SK-N-SH treated with all-trans-retinoic acid at 6 μM for 48 hours (cell line): ENCODE measurements around the gene SLC26A2.

Experiments used
- ARNTL ChIP-seq: fragments of 450-650 bp; formaldehyde crosslinking; IDR thresholded peaks from 2 replicates; pipeline ENCODE4 v1.5.0; 2020; ENCODE audit warnings: low read depth, mild to moderate bottlenecking, moderate library complexity, borderline replicate concordance
- BACH2 ChIP-seq: fragments of 250-450 bp; sonication (Bioruptor Pico); IDR thresholded peaks from 2 replicates; pipeline ENCODE4 v1.9.0; 2021; ENCODE audit warnings: mild to moderate bottlenecking, borderline replicate concordance
- ESRRG ChIP-seq: fragments of 250-450 bp; sonication (Bioruptor Pico); IDR thresholded peaks from 2 replicates; pipeline ENCODE4 v1.6.1; 2021; ENCODE audit warnings: mild to moderate bottlenecking
- PATZ1 ChIP-seq: fragments of 250-450 bp; sonication (Bioruptor Pico); IDR thresholded peaks from 2 replicates; pipeline ENCODE4 v1.8.0; 2020; ENCODE audit warnings: mild to moderate bottlenecking, moderate library complexity, borderline replicate concordance
- TCF4 ChIP-seq: fragments of 250-450 bp; sonication (Bioruptor Pico); IDR thresholded peaks from 2 replicates; pipeline ENCODE4 v1.8.0; 2021; ENCODE audit warnings: mild to moderate bottlenecking, moderate library complexity, borderline replicate concordance
- ZFP3 ChIP-seq: fragments of 250-450 bp; sonication (Bioruptor Pico); IDR thresholded peaks from 2 replicates; pipeline ENCODE4 v1.5.0; 2020; ENCODE audit warnings: mild to moderate bottlenecking, moderate library complexity
- ZNF565 ChIP-seq: fragments of 450-650 bp; formaldehyde crosslinking; conservative IDR thresholded peaks from 2 replicates; pipeline ENCODE4 v1.5.0; 2020; ENCODE audit warnings: low read depth, mild to moderate bottlenecking, moderate library complexity
- TF ChIP-seq, protein P1 (sequence below): fragments of 250-450 bp; sonication (Bioruptor Pico); IDR thresholded peaks from 2 replicates; pipeline ENCODE4 v1.5.1; 2021; ENCODE audit warnings: mild to moderate bottlenecking, moderate library complexity
- TF ChIP-seq, protein P2 (sequence below): fragments of 250-450 bp; sonication (Bioruptor Pico); IDR thresholded peaks from 2 replicates; pipeline ENCODE4 v1.5.1; 2020; ENCODE audit warnings: low read depth, mild to moderate bottlenecking, moderate library complexity

DNA sequence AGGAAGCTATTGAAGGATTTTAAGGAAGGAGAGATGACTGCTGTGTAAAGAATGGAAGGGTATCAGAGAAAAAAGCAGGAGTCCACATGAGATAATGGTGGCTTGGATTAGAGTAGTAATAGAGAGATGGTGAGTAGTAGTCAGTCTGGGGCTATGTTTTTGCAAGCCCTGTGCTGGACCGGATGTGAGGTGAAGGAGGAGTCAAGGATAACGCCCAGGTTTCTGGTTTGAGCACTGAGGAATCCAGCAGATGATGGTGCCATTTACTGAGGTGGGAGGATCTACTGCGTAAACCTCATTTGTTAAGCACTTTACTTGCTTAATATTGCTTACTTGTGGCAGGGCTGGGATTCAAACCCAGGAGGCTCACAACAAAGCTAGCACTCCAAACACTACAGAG, 38.8 kb downstream of the SLC26A2 start:
- TF ChIP-seq ARNTL (CRISPR knock-in tag) = no peak
- TF ChIP-seq BACH2 (CRISPR knock-in tag) = no peak
- TF ChIP-seq PATZ1 (CRISPR knock-in tag) = no peak
- TF ChIP-seq ESRRG (CRISPR knock-in tag) = no peak
- TF ChIP-seq, protein P1, sequence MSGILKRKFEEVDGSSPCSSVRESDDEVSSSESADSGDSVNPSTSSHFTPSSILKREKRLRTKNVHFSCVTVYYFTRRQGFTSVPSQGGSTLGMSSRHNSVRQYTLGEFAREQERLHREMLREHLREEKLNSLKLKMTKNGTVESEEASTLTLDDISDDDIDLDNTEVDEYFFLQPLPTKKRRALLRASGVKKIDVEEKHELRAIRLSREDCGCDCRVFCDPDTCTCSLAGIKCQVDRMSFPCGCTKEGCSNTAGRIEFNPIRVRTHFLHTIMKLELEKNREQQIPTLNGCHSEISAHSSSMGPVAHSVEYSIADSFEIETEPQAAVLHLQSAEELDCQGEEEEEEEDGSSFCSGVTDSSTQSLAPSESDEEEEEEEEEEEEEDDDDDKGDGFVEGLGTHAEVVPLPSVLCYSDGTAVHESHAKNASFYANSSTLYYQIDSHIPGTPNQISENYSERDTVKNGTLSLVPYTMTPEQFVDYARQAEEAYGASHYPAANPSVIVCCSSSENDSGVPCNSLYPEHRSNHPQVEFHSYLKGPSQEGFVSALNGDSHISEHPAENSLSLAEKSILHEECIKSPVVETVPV = no peak
- TF ChIP-seq, protein P2, sequence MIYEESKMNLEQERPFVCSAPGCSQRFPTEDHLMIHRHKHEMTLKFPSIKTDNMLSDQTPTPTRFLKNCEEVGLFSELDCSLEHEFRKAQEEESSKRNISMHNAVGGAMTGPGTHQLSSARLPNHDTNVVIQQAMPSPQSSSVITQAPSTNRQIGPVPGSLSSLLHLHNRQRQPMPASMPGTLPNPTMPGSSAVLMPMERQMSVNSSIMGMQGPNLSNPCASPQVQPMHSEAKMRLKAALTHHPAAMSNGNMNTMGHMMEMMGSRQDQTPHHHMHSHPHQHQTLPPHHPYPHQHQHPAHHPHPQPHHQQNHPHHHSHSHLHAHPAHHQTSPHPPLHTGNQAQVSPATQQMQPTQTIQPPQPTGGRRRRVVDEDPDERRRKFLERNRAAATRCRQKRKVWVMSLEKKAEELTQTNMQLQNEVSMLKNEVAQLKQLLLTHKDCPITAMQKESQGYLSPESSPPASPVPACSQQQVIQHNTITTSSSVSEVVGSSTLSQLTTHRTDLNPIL (CRISPR knock-in tag) = no peak
- no peak for TF ChIP-seq ZFP3 (CRISPR knock-in tag)
- no peak for TF ChIP-seq ZNF565 (CRISPR knock-in tag)
- TF ChIP-seq TCF4 (CRISPR knock-in tag) = no peak
